ENCODE data around the gene ELOA. TPM values are rescaled to one million over a fixed set of nuclear protein-coding genes. Genes with fewer than 3 reads are reported as not detected.

Gene ELOA, protein sequence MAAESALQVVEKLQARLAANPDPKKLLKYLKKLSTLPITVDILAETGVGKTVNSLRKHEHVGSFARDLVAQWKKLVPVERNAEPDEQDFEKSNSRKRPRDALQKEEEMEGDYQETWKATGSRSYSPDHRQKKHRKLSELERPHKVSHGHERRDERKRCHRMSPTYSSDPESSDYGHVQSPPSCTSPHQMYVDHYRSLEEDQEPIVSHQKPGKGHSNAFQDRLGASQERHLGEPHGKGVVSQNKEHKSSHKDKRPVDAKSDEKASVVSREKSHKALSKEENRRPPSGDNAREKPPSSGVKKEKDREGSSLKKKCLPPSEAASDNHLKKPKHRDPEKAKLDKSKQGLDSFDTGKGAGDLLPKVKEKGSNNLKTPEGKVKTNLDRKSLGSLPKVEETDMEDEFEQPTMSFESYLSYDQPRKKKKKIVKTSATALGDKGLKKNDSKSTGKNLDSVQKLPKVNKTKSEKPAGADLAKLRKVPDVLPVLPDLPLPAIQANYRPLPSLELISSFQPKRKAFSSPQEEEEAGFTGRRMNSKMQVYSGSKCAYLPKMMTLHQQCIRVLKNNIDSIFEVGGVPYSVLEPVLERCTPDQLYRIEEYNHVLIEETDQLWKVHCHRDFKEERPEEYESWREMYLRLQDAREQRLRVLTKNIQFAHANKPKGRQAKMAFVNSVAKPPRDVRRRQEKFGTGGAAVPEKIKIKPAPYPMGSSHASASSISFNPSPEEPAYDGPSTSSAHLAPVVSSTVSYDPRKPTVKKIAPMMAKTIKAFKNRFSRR
- total RNA-seq (2014; rRNA removed; shearing (Covaris generic)) = 48.9 and 57.0 TPM in 2 replicates

DNA sequence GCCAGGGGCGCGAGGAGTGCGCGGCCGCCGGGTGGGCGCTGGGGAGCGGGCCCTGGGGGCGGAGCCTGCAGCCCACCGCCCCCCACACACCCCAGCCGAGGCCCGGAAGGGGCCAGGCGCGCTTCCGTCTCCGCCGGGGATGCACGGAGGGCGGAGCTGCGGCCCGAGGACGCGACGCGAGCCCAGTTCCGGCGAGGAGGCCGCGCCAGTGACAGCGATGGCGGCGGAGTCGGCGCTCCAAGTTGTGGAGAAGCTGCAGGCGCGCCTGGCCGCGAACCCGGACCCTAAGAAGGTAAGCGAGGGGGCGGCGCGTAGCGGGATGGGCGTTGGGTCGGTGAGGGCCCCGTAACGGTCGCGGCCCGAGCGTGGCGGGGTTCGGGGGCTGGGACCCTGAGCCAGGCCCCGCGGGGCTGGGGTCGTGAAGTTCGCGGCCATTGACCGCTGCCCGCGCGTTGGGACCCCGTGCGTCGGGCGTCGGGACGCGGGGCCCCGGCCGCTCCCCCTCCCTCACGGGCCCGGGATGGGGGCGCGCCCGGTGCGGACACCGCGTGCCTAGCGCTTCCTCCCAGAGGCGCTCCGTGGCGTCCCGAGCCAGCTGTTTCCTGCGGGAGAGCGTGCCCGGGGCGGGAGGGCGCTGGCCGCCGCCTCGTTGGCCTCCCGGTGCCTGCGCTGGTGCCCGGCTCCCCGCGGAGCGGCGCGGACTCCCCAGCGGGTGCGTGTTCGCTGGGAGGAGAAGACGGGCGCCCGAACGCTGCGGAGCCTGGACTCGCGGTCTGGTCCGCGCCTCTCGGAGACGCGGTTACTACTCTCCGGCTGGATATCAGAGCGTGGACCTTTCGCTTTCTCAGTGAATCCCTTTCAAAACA, at the start of gene ELOA:
Gene ELOA, plus strand, starts transcription at position 185 of the 866 bp plus-strand sequence. Its CDS starts 33 bp downstream, at position 218.
- DNase-seq (ENCODE audit: low read depth) = peak; percentile 67

DNA sequence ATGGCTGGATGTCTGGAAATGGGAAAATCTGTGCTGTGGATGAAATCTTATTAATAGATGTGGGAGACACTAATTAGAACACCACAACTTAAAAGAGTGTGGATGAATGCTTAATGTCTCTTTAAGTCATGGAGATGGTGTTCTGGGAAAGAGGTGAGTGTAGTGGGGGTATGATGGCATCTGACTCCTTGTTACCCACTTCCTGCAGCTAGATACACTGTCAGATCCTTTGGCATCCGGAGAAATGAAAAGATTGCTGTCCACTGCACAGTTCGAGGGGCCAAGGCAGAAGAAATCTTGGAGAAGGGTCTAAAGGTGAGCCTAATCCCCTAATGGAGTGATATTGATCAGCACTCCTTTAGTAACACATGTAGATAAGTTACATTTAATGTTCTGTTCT, 49.7 kb upstream of the ELOA start:
- DNase-seq (ENCODE audit: low read depth) = no peak

DNA sequence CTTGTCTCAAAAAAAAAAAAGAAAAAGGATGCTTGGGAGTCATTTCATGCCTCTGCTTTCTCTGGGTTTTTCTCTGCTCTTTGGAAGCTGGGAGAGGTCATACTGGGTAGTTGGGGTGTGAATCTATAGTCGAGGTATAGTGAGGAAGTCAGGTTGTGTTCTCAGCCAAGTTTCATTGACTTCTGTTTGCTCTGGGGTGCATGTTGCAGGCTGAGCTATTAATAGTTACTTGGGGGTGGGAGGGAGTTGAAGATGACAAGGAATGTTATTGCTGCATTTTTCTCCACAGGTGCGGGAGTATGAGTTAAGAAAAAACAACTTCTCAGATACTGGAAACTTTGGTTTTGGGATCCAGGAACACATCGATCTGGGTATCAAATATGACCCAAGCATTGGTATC, 48.9 kb upstream of the ELOA start:
- DNase-seq (ENCODE audit: low read depth) = no peak

DNA sequence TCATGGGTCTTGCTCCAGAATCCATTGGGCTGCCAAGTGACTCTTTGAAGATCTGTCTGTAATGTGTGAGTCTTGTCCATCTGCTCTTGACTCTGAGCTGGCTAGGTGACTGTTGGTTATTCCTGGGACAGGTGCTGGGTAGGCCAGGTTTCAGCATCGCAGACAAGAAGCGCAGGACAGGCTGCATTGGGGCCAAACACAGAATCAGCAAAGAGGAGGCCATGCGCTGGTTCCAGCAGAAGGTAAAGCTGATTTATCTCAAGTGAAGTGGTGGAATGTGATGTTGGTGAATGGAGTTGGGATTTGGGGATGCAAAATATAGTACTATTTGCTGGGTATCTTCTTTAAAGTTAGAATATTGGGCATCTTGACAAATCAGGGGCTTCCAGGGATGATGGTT, 47.6 kb upstream of the ELOA start:
- DNase-seq (ENCODE audit: low read depth) = no peak

DNA sequence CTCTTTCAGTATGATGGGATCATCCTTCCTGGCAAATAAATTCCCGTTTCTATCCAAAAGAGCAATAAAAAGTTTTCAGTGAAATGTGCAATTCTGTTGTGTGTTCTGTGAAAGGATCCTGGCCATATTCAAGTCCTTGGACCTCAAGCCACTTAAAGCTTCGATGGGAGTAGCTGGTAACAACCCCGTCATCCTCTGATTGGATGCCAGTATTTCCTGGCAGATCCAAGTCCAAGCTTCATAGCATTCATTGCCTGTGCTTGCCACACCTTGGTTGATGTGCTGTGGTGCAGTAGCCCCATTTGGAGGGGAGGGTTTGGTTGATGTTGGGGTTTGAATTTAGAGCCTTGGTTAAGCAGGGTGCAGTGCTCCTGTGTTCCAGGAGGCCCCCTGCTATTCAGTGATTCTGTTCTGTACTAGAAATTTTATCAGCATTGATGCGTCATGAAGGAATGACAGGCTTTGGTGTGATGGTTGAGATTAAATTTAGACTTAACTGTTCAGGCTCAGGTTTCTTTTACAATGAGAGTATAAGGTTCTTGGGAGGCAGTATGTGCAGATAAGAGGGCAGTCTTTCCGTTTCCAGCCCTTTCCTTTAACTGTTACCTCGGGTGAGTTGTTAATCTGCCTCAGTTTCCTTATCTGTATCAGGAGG, 46.8 kb upstream of the ELOA start:
- no peak for DNase-seq (ENCODE audit: low read depth)

DNA sequence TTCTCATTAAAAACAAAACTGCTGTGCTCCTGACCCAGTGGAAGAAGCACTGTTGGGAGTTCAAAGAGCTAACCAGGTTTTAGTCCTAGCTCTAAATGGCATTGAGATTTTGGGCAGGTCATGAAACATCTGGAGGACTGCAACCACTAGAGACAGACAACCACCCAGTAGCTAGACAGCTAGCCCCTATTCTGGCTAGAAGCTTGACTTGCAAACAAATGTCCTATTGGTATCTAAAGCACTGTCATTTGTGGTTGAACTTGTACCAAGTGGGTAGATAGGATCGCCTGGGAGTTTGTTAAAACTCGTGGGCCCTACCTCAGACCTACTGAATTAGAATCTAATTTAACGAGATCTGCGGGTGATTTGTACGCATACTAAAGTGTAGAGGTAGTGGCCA, 44.8 kb upstream of the ELOA start:
- DNase-seq (ENCODE audit: low read depth) = no peak

DNA sequence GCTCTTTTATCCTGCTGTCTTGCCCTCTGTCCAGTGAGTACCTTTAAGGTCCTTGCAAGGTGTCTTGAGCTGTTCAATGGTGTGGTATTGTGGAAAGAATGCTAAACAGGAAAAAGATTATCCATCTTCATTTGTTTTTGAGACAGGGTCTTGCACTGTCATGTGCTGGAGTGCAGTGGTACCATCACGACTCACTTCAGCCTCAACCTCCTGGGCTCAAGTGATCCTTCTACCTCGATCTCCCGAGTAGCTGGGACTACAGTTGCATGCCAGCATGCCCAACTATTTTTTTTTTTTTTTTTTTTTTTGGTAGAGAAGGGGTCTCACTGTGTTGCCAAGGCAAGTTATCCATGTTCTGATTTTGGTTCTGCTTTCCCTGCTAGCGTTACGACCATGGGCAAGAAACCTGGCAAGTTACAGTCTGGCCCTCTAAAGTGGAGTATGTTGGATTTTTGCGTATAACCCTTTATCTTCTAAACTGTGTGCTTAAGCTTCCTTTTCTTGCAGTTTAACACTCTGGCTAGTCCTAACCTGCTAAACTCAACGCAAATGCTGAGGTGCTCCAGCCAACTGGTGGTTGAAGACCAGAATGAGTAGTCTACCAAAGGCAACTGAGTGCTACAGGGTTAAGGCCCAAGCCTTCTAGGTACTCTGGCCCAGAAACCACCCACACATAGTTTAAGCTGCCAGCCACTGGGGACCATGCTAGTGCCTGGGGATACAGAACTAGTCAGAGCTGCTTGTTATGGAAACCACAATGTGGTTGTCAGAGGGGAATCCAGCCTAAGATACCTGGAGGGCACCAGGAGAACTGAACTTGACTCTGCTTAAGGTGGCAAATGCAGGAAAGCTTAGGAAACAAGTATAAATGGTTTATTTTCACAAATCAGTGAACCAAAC, 43.7 kb upstream of the ELOA start:
- DNase-seq (ENCODE audit: low read depth) = peak; percentile 49

DNA sequence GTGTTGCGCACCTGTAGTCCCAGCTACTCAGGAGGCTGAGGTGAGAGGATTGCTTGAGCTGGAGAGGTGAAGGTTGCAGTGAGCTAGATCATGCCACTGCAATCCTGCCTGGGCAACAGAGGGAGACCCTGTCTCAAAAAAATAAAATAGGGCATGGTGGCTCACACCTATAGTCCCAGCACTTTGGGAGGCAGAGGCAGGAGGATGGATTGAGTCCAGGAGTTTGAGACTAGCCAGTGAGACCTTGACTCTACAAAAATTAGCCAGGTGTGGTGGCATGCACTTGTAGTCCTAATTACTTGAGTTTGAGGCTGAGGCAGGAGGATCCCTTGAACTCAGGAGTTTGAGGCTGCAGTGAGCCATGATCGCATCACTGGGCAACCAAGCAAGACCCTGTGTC, 42.0 kb upstream of the ELOA start:
- no peak for DNase-seq (ENCODE audit: low read depth)

DNA sequence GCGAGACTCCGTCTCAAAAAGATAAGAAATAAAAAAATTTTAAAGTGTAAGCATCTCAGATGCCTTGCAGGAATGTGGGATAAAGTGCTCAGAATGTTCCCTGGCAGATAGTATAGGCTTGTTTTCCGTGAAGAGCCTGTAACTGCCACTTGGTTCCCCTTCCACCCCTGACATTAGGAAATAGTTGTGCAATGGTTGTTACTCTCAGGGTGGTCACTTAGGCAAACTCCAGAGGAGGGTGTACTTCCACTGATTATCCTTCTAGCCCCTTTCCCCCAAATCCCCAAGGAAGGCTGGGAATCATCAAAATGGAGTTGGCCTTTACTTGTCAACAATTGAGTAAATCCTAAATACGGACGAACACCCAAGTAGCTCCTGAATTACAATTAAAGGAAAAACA, 41.3 kb upstream of the ELOA start:
- no peak for DNase-seq (ENCODE audit: low read depth)

DNA sequence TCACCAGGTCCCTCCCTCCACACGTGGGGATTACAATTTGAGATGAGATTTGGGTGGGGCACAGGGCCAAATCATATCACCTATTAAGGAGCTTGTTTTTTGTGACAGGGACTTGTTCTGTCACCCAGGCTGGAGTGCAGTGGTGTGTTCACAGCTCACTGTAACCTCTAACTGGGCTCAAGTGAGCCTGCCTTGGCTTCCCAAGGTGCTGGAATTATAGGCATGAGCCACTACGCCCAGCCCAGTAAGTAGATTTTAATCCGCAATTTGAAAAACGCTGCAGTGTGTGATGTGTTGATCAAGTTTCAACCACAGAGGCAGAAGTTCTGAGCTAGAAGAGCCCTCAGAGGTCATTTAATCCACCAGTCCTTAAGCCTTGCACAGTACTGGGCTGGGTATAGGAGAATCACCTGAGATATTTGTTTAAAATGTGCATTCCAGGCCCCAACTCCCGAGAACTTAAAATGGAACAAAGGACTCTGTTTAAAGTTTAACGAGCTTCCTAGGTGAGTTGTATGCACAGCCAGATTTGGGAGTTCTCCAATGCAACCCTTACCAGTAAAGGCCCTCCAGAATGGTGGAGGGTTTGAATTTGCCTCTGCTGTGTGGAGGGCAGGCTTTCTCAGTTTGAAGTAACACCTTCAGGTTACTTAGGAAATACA, 38.3 kb upstream of the ELOA start:
- no peak for DNase-seq (ENCODE audit: low read depth)

DNA sequence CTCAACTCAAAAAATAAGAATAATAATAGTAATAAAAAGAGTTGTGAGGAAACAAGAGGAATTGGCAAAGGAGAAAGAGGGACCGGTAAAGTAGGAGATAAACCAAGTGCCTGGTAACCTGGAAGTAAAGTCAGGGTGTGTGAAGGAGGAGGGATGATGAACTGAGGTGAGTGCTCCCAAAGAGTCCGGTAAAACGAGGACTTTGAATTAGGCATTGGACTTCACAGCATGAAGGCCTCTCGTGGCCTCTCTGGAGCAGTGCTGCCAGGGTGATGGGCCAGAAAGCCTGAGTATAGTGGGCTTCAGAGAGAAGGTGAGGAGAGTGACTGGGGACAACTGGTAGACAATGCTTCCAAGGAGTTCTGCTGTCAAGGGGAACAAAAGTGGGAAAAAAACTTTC, 34.0 kb upstream of the ELOA start:
- no peak for DNase-seq (ENCODE audit: low read depth)

DNA sequence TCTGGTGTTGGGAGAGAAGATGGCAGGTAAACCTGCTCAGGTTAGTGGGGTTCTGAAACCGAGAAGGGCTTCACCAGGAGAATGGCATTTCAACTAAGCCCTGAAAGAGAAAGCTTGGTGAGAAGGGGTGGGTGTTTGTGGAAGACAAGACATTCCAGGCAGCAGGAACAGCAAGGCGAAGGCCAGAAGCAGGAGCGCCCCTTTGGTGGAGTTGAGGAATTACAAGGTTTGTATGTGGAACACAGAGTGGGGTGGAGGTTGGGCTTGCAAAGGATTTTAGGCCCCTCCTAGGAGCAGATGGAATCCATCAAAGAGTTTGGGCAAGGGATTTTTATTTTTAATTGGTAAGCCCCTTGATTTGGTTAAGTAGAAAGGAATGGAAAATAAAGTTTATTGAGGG, 24.8 kb upstream of the ELOA start:
- DNase-seq (ENCODE audit: low read depth) = peak; percentile 56

DNA sequence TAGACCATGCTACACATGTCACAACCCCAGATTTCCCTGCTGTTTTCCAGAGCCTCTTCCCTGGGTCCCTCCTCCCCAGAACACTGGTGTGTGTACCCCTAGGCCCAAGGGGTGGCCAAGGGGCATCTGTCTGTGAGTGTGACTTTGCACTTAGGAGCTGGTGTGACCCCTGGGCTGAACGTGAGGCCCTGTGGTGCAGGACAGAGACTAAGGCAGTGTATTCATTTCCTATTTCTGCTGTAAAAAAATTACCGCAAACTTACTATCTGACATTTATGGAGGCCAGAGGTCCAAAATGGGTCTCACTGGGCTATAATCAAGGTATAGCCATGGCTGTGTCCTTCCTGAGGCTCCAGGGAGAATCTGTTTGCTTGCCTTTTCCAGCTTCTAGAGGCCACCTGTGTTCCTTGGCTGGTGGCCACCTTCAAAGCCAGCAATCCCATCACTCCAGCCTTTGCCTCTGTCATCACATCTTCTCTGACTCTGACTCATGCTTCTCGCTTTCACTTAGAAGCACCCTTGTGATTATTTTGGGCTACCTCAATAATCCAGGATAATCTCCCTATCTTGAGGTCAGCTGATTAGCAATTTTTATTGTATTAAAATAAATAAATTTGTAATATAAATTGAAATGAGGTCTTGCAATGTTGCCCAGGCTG, 24.0 kb upstream of the ELOA start:
- DNase-seq (ENCODE audit: low read depth) = peak; percentile 64

DNA sequence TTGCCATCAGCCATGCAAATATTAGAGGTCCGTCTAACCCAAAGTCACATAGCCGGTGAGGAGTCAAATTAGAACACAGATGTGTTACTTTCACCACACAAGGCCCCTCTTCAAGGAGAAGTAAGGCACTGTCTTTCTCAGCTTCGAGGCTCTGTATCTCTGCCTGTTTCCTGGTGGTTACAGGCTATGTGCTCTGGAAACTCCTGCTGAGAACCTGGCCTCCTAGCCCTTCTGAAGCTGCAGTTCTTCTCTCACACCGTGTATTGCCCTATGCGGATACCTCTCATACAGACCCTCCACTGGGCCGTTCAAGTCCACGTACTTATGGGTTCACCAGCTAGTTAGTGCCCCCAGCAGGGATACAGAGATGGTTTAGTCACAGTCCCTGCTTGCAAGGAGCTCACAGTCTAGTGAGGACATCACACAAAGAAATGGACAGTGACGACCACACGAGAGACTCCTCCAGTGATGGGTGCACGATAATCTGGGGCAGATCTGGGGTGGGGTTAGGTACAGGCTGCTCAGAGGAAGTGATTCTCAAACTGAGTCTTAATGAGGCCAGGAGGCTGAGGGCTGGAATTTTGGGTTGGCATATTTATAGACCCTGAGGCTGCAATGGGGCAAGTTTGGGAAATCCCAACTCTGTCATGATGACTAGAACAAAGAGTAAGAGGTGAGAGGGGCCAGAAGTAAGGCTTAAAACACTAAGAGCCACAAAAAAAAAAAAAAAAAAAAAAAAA, 22.8 kb upstream of the ELOA start:
- DNase-seq (ENCODE audit: low read depth) = peak; percentile 38

DNA sequence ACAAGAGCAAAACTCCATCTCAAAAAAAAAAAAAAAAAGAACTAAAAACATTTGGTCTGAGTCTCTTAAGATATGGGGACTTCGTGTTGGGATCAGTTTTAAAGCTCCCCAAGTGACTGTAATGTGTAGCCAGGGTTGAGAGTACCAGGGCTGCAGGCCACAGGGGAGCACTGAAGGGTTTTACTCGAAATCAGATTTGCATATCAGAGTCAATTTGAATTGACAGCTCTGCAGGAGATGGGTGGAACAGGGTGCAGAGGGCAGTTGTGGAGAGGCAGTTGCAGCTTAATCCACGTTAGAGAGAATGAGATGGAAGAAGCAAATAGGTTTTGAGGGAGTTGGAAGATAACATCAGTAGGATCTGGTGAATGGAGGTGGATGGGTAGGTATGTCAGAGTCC, 20.6 kb upstream of the ELOA start:
- no peak for DNase-seq (ENCODE audit: low read depth)

DNA sequence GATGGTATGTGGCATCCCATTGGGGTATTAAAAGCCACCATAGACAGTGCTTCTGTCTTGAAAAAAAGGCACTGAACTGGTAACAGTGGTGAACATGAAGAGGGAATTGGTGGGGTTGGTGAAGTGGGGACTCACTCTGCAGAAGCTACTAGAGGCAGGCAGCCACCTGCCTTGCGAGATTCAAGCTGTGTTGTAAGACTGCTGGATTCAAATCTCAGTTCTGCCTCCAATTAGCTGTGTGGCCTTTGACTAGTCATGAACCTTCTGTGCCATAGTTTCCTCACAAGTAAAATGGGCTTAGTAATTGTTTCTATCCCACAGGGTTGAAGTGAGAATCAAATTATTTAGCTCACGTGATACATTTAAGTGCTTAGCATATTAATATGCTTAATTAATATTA, 16.6 kb upstream of the ELOA start:
- DNase-seq (ENCODE audit: low read depth) = no peak

DNA sequence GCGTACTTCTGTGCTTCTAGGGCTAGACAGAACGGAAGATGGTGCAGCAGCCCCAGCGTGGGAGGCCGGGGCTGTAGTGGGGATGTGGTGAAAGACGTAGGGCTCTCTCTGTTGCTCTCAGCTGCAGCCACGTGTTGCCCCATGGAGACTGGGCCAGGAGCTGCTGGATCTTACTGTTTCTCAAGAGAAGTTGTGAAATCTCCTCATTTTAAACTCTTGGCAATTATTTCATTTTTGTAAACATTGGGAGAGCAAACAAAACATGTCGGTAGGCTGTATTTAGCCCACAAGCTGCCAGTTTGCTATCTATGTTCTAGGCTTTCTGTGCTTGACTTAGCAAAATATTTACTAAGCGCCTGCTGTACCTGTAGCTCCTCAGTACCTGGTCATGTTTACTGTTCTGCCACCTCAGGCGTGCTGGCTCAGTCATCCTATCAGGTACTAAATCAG, 15.9 kb upstream of the ELOA start:
- DNase-seq (ENCODE audit: low read depth) = no peak

DNA sequence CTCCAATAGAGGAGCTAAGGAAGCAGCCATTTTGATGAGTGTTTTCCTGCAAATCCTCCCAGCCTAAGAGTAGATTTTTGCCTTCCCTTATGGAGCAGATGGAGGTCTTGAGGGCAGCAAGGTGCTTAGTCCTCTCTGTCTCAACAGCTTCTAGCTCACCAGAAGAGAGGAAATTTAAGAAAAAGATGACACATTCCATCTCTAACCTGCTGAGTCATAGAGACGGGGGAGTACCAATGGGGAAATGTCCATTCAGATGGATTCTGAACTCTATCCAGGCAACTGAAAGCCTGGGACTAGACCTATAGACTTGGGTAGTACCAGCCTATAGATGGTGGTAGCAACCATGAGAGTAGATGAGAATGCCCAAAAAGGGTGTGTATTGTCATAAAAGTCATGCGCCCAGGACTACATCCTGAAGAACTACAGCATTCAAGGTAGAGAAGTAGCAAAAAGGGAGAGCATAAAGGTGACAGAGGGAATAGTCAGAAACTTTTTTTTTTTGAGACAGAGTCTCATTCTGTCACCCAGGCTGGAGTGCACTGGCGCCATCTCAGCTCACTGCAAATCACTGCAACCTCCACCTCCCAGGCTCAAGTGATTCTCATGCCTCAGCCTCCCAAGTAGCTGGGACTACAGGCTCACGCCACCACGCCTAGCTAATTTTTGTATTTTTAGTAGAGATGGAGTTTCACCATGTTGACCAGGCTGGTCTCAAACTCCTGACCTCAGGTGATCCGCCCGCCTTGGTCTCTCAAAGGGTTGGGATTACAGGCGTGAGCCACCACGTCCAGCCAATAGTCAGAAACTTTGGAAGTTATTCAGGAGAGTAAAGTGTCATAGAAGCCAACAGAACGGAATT, 10.7 kb upstream of the ELOA start:
- DNase-seq (ENCODE audit: low read depth) = peak; percentile 58
